ENCODE measurements around the gene RBM42.

RBM42 gene

DNA sequence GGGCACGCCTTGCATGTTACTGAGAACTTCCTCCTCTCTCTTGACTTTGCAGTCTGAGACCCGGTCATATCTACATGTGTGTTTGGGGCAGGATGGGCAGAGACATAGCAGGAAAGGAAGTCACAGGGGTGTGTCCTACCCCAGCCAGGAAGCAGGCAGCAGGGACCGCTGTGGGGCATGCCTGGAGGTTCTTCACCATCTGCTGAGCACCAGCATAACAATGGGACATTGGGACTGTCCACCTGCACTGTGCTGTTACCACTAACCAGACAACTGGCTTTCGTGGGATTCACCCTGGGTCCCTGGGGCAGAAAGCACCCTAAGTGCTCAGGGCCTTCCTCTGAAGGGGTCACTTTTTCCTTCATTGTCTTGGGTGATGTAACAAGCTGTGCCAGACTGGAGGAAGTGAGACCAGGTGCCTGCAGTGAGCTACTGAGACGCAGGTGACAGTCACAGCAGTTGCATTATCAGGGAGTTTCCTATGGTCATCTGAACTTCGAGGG, 18.9 kb upstream of the RBM42 start:
- H3K27me3 Mint-ChIP-seq: no peaks in the 10 kb centered on the region
- H3K27ac Mint-ChIP-seq: peak overlapping the region; percentile 97
- peak; percentile 55 to 64 for DNase-seq (ENCODE audit: low spot score in 2 of 2)
- ATAC-seq (ENCODE audit: low read depth): peak; percentile 74
- peaks cover 5% of the 10 kb centered on the region for H3K9me3 Mint-ChIP-seq
- H3K4me1 Mint-ChIP-seq: peaks cover 28% of the 10 kb centered on the region
- H3K4me3 Mint-ChIP-seq: peak overlapping the region; percentile 62
- H3K36me3 Mint-ChIP-seq: peaks cover 4% of the 10 kb centered on the region

DNA sequence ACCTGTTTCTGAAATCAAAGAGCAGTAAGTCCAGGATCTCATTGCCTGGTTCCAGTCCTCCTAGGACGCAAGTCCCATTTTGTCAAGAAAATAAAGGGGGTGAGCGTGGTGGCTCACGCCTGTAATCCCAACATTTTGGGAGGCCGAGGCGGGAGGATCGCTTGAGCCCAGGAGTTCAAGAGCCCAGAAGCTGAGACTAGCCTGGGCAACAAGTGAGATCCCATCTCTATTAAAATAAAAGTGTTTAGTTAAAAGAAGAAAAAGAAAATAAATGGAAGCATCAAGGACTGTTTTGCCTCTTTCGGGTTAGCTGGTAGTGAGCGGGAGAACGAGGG, 16.6 kb upstream of the RBM42 start:
- no peak for DNase-seq (ENCODE audit: low spot score in 2 of 2)
- Mint-ChIP-seq H3K36me3 (peaks cover 8% of the 10 kb centered on the region), H3K4me1 (peaks cover 28% of the 10 kb centered on the region), H3K27ac (peak overlapping the region; percentile 97), H3K27me3 (no peaks in the 10 kb centered on the region), H3K9me3 (peaks cover 5% of the 10 kb centered on the region), H3K4me3 (peak overlapping the region; percentile 92)
- no peak for ATAC-seq (ENCODE audit: low read depth)

DNA sequence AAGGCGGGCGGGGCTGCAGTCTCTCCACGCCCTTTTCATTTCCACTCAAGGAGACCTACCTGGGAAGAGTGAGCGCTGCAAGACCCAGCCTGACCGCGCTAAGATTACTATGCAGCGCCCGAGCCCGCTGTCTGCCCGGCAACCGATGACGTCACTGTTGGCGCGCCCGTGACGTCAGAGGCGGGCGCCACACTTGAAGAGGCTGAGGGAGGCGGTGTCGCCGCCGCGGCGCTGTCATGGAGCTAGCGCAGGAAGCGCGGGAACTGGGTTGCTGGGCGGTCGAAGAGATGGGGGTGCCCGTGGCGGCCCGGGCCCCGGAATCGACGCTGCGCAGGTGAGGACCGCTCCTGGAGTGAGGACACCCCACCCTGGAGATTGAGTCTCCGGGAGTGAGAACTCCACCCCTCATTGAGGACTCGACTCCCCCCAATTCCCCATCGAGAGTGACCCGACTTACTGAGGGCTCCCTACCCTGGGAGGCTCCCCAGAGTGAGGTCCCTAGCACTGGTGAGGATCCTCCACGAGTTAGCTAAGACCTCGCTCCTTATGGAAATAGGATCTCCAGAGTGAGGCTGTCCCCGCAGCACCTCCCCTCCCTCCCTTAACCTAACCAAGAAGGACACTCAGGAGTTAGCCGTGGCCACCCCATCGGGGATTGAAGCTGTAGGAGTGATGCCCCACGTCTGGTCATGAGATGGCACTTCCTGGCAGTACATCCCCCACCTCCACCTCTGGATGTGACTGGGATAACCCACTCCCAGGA, 16.1 kb upstream of the RBM42 start, which contains the start of gene HAUS5:
TSS of gene HAUS5 (plus strand) at position 177 of the 763 bp plus-strand sequence. CDS start at position 237, 60 bp downstream.
- ATAC-seq (ENCODE audit: low read depth): peak; percentile 73
- Mint-ChIP-seq H3K9me3 (peaks cover 5% of the 10 kb centered on the region), H3K36me3 (peaks cover 8% of the 10 kb centered on the region), H3K4me3 (peak within 1 kb of the TSS; percentile 92), H3K27ac (peak within 1 kb of the TSS; percentile 97), H3K27me3 (no peaks in the 10 kb centered on the region), H3K4me1 (peaks cover 28% of the 10 kb centered on the region)
- peak; percentile 96 to 99 for DNase-seq (ENCODE audit: low spot score in 2 of 2)

DNA sequence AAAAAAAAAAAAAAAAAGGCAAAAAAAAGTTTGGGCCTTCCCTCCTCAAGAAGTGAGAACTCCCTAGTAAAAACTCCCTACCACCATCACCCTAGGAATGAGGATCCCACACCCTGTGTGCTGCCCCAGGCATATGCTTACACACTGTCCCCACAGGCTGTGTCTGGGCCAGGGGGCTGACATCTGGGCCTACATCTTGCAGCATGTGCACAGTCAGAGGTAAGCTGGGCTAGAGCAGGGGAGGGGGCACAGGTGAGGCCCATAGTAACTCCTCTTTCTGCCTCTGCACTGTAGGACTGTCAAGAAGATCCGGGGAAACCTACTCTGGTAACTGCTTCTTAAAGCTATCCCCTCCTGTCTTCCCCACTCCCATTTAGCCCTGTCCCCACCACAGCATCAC, 15.3 kb upstream of the RBM42 start:
- DNase-seq (ENCODE audit: low spot score in 2 of 2): no peak
- Mint-ChIP-seq H3K27ac (peak overlapping the region; percentile 97), H3K9me3 (peaks cover 2% of the 10 kb centered on the region), H3K27me3 (no peaks in the 10 kb centered on the region), H3K36me3 (peaks cover 5% of the 10 kb centered on the region), H3K4me3 (peak overlapping the region; percentile 92), H3K4me1 (peaks cover 23% of the 10 kb centered on the region)
- no peak for ATAC-seq (ENCODE audit: low read depth)

DNA sequence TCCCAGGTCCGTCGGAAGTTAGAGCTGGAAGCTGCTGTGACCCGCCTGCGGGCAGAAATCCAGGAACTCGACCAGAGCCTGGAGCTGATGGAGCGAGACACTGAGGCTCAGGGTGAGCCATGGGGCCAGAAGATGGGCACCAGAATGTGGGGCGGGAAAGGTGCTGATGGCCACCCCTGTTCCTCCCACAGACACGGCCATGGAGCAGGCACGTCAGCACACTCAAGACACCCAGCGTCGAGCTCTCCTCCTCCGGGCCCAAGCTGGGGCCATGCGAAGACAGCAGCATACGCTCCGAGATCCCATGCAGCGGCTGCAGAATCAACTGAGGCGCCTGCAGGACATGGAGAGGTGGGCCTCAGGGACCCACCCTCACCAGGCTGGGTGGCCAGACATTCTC, 13.8 kb upstream of the RBM42 start:
- Mint-ChIP-seq H3K4me3 (no peak overlapping the region), H3K27ac (no peak overlapping the region), H3K36me3 (peaks cover 5% of the 10 kb centered on the region), H3K27me3 (no peaks in the 10 kb centered on the region), H3K4me1 (peaks cover 12% of the 10 kb centered on the region), H3K9me3 (no peaks in the 10 kb centered on the region)
- no peak for ATAC-seq (ENCODE audit: low read depth)
- DNase-seq (ENCODE audit: low spot score in 2 of 2): no peak

DNA sequence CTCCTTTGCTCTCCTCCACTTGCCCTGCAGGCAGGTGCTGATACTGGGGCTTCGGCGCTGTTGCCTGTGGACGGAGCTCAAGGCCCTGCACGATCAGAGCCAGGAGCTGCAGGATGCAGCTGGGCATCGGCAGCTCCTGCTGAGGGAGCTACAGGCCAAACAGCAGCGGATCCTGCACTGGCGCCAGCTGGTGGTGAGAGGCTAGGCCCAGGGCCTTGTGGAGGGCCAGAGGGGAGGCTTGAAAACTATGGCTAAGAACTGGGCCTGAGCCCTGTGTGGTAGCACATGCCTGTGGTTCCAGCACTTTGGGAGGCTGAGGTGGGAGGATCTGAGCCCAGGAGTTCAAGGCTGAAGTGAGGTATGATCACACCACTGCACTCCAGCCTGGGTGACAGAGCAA, 10.0 kb upstream of the RBM42 start:
- Mint-ChIP-seq H3K36me3 (peaks cover 5% of the 10 kb centered on the region), H3K4me1 (peaks cover 2% of the 10 kb centered on the region), H3K9me3 (no peaks in the 10 kb centered on the region), H3K27me3 (no peaks in the 10 kb centered on the region), H3K27ac (no peak overlapping the region), H3K4me3 (no peak overlapping the region)
- DNase-seq (ENCODE audit: low spot score in 2 of 2): no peak
- no peak for ATAC-seq (ENCODE audit: low read depth)

DNA sequence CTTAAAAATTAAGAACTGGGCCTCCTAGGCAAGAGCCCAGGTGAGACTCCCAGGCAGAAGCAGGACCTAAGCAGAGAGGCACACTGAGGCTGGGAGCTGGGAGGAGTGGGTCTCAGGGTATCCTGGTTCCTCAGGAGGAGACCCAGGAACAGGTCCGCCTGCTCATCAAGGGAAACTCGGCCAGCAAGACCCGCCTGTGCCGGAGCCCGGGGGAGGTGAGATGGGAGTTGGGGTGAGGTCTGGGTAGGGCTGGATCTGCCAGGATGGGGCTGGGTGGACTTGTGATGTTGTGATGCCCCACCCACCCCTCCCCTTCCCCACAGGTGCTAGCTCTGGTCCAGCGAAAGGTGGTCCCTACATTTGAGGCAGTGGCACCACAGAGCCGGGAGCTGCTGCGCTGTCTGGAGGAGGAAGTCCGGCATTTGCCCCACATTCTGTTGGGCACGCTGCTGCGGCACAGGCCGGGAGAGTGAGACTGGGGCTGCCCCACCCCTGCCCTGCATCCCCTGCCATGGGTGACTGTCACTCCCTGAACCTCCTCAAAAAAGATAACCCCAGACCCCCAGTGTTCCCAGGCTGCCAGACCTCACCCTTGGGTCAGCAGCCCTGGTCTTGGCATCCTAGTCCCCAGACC, 9.4 kb upstream of the RBM42 start:
- ATAC-seq (ENCODE audit: low read depth): no peak
- Mint-ChIP-seq H3K4me1 (peaks cover 2% of the 10 kb centered on the region), H3K4me3 (no peak overlapping the region), H3K27ac (no peak overlapping the region), H3K36me3 (peaks cover 5% of the 10 kb centered on the region), H3K27me3 (no peaks in the 10 kb centered on the region), H3K9me3 (no peaks in the 10 kb centered on the region)
- DNase-seq (ENCODE audit: low spot score in 2 of 2): no peak

- Mint-ChIP-seq H3K4me3 (no peak overlapping the region), H3K9me3 (no peaks in the 10 kb centered on the region), H3K4me1 (peaks cover 2% of the 10 kb centered on the region), H3K27me3 (no peaks in the 10 kb centered on the region), H3K27ac (no peak overlapping the region), H3K36me3 (peaks cover 5% of the 10 kb centered on the region)
- ATAC-seq (ENCODE audit: low read depth) (no peak), DNase-seq (ENCODE audit: low spot score in 2 of 2) (no peak)
These were observed 8.8 kb upstream of the RBM42 start for GRCh38 chr19:35620001-35620400.

- H3K9me3 Mint-ChIP-seq: no peaks in the 10 kb centered on the region
- no peak for DNase-seq (ENCODE audit: low spot score in 2 of 2)
- H3K4me1 Mint-ChIP-seq: peaks cover 2% of the 10 kb centered on the region
- H3K4me3 Mint-ChIP-seq: no peak overlapping the region
- ATAC-seq (ENCODE audit: low read depth): no peak
- H3K27me3 Mint-ChIP-seq: no peaks in the 10 kb centered on the region
- H3K36me3 Mint-ChIP-seq: peaks cover 1% of the 10 kb centered on the region
- H3K27ac Mint-ChIP-seq: peak overlapping the region; percentile 32
These were observed 7.1 kb upstream of the RBM42 start for GRCh38 chr19:35621708-35622107.

DNA sequence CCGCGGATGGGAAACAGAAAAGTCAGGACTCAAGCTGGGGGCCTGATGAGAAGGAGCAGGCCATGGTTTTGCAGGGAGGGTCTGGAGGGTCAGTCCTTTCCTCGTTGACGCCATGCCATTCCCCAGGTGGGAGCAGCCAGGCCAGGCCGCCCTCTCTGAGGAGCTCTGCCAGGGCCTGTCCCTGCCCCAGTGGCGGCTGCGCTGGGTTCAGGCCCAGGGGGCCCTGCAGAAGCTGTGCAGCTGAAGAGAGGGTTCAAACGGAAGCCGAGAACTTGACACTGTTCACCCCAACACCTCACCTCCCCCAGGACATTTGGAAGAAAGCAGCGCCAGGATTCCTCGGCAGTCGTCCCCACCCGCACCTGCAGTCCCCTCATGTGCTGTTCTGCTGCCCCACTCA, 6.1 kb upstream of the RBM42 start:
- H3K4me3 Mint-ChIP-seq: no peak overlapping the region
- no peaks in the 10 kb centered on the region for H3K9me3 Mint-ChIP-seq
- H3K36me3 Mint-ChIP-seq: peaks cover 1% of the 10 kb centered on the region
- peaks cover 2% of the 10 kb centered on the region for H3K4me1 Mint-ChIP-seq
- DNase-seq (ENCODE audit: low spot score in 2 of 2) (no peak), ATAC-seq (ENCODE audit: low read depth) (no peak)
- H3K27me3 Mint-ChIP-seq: no peaks in the 10 kb centered on the region
- no peak overlapping the region for H3K27ac Mint-ChIP-seq

DNA sequence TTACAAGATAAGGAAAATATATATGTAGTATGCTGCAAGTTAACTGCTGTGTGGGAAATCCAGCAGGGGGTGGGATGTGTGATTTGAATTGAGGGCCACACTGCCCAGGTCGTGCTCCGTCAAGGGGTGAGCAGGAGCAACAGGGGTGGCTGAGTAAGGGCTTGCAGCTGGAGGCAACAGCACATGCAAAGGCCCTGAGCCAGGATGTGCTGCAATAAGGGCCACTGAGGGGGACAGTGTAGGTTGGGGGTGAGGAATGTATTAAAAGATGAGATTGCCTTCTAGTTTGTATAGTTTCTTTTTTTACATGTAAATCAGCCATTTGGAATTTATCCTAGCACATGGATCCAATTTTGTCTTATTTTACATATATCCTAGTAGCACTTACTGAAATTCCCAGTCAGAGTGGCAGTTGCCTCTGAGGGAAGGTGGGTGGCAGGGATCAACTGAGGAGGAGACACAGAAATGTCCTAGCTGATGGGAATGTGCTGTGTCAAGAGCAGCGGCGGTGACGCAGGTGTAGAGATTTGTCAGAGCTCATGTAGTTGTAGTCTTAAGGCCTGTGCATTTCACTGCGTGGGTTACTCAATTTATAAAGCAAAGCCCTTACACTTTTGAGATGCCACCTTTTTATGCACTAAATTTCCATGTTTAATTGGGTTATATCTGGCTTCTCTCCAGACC, 5.4 kb upstream of the RBM42 start:
- Mint-ChIP-seq H3K27me3 (no peaks in the 10 kb centered on the region), H3K36me3 (no peaks in the 10 kb centered on the region), H3K4me1 (peaks cover 6% of the 10 kb centered on the region), H3K27ac (peak overlapping the region; percentile 25), H3K4me3 (no peak overlapping the region), H3K9me3 (no peaks in the 10 kb centered on the region)
- DNase-seq (ENCODE audit: low spot score in 2 of 2) (no peak), ATAC-seq (ENCODE audit: low read depth) (no peak)

DNA sequence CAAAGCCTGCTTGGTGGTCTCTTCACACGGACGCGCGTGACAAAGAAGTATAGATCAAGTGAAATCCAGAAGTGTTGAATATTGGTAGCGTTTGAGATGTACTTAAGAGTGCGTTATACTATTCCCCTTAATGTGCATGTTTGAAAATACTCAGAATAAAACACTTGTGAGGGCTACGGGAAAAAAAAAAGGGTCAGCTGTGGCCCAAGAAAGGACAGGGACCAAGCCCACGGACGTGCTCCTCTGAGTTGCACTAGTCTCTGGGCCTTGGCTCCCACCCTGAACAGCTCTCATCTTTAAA, 622 bp upstream of the RBM42 start:
- Mint-ChIP-seq H3K4me1 (peaks cover 12% of the 10 kb centered on the region), H3K36me3 (peaks cover 19% of the 10 kb centered on the region), H3K27me3 (no peaks in the 10 kb centered on the region), H3K4me3 (peak overlapping the region; percentile 96), H3K27ac (peak overlapping the region; percentile 96), H3K9me3 (no peaks in the 10 kb centered on the region)
- no peak for DNase-seq (ENCODE audit: low spot score in 2 of 2)
- peak; percentile 4 for ATAC-seq (ENCODE audit: low read depth)

- no peaks in the 10 kb centered on the region for H3K27me3 Mint-ChIP-seq
- H3K27ac Mint-ChIP-seq: peak overlapping the region; percentile 96
- ATAC-seq (ENCODE audit: low read depth) (no peak), DNase-seq (ENCODE audit: low spot score in 2 of 2) (no peak)
- peak overlapping the region; percentile 96 for H3K4me3 Mint-ChIP-seq
- H3K36me3 Mint-ChIP-seq: peaks cover 23% of the 10 kb centered on the region
- no peaks in the 10 kb centered on the region for H3K9me3 Mint-ChIP-seq
- H3K4me1 Mint-ChIP-seq: peaks cover 12% of the 10 kb centered on the region
These were observed 447 bp downstream of the RBM42 start for GRCh38 chr19:35629332-35629633.

DNA sequence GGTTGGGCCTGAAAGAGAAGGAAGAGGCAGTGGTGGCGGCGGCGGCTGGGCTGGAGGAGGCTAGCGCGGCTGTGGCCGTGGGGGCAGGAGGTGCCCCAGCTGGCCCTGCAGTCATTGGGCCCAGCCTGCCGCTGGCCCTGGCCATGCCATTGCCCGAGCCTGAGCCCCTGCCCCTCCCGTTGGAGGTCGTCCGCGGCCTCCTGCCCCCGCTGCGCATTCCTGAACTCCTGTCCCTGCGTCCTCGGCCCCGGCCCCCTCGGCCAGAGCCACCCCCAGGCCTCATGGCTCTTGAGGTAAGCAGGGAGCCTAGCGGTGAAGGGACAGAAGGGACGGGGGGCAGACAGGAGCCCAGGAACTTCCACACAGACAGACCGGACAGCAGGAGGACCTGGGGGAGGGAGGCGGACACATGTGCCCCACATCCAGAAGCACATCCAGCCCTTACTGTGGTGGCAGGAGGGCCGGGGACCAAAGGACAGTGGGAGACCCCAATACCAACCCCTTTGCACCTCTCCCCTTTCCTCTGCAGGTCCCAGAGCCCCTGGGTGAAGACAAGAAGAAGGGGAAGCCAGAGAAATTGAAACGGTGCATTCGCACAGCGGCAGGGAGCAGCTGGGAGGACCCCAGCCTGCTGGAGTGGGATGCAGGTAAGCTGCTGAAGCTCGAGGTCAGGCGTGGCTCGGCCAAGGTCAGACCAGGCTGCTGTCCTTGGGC, 5.0 kb downstream of the RBM42 start:
- DNase-seq (ENCODE audit: low spot score in 2 of 2) (no peak), ATAC-seq (ENCODE audit: low read depth) (no peak)
- H3K36me3 Mint-ChIP-seq: peaks cover 40% of the 10 kb centered on the region
- no peak overlapping the region for H3K27ac Mint-ChIP-seq
- no peak overlapping the region for H3K4me3 Mint-ChIP-seq
- H3K4me1 Mint-ChIP-seq: peaks cover 6% of the 10 kb centered on the region
- no peaks in the 10 kb centered on the region for H3K9me3 Mint-ChIP-seq
- no peaks in the 10 kb centered on the region for H3K27me3 Mint-ChIP-seq
